Measurements from ENCODE around the gene RASGRP4. TPM values are rescaled to one million over a fixed set of nuclear protein-coding genes. Genes with fewer than 3 reads are reported as not detected.

Gene RASGRP4
- polyA plus RNA-seq, 2 of the 4 experiments (the other 2 are of a cell fraction): 0.22 to 0.30 TPM

DNA sequence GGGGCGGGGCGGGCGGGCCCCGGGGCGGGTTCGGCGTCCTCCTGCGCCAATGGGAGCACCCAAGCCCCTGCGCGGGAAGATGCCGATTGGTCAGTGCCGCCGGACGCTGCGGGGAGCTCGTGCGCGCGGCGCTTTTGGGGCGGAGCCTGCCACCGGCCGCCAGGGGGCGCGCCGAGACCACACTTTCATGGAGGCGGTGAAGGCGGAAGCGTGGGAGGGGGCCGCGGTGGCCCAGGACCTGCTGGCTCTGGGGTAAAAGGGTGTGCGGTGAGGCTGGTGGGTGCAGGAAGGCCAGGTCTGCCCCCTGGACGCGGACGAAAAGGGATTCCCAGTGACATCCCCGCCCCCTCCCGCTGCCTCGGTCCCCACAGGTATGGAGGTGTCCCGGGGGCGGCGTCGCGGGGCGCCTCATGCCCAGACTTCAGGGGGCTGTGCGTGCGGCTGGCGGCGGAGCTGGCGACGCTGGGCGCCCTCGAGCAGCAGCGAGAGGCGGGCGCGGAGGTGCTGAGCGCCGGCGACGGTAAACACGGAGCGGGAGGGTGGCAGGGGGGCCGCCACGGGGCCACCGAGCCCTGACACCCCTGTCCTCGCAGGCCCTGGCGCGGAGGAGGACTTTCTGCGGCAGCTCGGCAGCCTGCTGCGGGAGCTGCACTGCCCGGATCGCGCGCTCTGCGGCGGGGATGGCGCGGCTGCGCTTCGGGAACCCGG is 22.9 kb downstream of the RASGRP4 start, which contains the start of gene FAM98C (continued):
- TF ChIP-seq, protein P1, sequence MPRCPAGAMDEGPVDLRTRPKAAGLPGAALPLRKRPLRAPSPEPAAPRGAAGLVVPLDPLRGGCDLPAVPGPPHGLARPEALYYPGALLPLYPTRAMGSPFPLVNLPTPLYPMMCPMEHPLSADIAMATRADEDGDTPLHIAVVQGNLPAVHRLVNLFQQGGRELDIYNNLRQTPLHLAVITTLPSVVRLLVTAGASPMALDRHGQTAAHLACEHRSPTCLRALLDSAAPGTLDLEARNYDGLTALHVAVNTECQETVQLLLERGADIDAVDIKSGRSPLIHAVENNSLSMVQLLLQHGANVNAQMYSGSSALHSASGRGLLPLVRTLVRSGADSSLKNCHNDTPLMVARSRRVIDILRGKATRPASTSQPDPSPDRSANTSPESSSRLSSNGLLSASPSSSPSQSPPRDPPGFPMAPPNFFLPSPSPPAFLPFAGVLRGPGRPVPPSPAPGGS (IDR thresholded peaks at IDR 0.05): 0 out of 3 replicates have a peak, but pooled peaks have one; percentile 28
- TF ChIP-seq, protein P2, sequence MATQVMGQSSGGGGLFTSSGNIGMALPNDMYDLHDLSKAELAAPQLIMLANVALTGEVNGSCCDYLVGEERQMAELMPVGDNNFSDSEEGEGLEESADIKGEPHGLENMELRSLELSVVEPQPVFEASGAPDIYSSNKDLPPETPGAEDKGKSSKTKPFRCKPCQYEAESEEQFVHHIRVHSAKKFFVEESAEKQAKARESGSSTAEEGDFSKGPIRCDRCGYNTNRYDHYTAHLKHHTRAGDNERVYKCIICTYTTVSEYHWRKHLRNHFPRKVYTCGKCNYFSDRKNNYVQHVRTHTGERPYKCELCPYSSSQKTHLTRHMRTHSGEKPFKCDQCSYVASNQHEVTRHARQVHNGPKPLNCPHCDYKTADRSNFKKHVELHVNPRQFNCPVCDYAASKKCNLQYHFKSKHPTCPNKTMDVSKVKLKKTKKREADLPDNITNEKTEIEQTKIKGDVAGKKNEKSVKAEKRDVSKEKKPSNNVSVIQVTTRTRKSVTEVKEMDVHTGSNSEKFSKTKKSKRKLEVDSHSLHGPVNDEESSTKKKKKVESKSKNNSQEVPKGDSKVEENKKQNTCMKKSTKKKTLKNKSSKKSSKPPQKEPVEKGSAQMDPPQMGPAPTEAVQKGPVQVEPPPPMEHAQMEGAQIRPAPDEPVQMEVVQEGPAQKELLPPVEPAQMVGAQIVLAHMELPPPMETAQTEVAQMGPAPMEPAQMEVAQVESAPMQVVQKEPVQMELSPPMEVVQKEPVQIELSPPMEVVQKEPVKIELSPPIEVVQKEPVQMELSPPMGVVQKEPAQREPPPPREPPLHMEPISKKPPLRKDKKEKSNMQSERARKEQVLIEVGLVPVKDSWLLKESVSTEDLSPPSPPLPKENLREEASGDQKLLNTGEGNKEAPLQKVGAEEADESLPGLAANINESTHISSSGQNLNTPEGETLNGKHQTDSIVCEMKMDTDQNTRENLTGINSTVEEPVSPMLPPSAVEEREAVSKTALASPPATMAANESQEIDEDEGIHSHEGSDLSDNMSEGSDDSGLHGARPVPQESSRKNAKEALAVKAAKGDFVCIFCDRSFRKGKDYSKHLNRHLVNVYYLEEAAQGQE (IDR thresholded peaks at IDR 0.05): no peak
- no peak for TF ChIP-seq KDM1A (IDR thresholded peaks at IDR 0.05; ENCODE audit: low read depth)
- TF ChIP-seq EHMT2 (IDR thresholded peaks at IDR 0.05; ENCODE audit: low read depth): no peak
- no peak for TF ChIP-seq ESRRA (IDR thresholded peaks at IDR 0.05; ENCODE audit: borderline replicate concordance, low read length)
- peak; percentile 85; the same call in 1 of the 2 replicates for TF ChIP-seq TFCP2L1 (CRISPR knock-in tag; IDR thresholded peaks at IDR 0.05)
- TF ChIP-seq GATA3 (IDR thresholded peaks at IDR 0.05; ENCODE audit: borderline replicate concordance): no peak; the same call in 1 of the 2 replicates
- TF ChIP-seq, protein P3, sequence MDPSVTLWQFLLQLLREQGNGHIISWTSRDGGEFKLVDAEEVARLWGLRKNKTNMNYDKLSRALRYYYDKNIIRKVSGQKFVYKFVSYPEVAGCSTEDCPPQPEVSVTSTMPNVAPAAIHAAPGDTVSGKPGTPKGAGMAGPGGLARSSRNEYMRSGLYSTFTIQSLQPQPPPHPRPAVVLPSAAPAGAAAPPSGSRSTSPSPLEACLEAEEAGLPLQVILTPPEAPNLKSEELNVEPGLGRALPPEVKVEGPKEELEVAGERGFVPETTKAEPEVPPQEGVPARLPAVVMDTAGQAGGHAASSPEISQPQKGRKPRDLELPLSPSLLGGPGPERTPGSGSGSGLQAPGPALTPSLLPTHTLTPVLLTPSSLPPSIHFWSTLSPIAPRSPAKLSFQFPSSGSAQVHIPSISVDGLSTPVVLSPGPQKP (IDR thresholded peaks at IDR 0.05; ENCODE audit: low read depth, low read length): no peak
- TF ChIP-seq, protein P4, sequence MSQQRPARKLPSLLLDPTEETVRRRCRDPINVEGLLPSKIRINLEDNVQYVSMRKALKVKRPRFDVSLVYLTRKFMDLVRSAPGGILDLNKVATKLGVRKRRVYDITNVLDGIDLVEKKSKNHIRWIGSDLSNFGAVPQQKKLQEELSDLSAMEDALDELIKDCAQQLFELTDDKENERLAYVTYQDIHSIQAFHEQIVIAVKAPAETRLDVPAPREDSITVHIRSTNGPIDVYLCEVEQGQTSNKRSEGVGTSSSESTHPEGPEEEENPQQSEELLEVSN (IDR thresholded peaks at IDR 0.05; ENCODE audit: borderline replicate concordance, low read depth): peak; percentile 99
- 0 out of 2 replicates have a peak, but pooled peaks have one; percentile 76 for TF ChIP-seq RNF2 (IDR thresholded peaks at IDR 0.05; ENCODE audit: borderline replicate concordance, low read depth)
- TF ChIP-seq ZNF302 (CRISPR knock-in tag; IDR thresholded peaks at IDR 0.05): no peak
- no peak for TF ChIP-seq CHD4 (IDR thresholded peaks at IDR 0.05; ENCODE audit: borderline replicate concordance)

DNA sequence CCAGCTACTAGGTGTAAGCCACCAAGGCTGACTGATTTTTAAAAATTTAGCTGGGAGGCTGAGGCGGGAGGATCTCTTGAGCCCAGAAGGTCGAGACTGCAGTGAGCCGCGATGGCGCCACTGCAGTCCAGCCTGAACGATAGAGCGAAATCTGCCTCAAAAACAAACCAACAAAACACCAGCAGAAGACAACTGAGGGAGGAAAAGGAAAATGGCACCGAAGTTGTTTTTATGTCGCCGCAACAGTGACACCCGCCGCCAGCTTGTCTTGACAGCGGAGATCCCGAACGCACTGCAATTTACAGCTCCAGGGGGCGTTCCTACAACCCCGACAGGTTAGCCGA is 23.4 kb downstream of the RASGRP4 start:
- WGBS (ENCODE audit: missing lambda C conversion rate): 9% methylated on average over 18 of the region's 18 CpGs
- ChIA-PET POLR2A (interaction anchor here (0.5 to 2.4 kb wide), 18 partner anchors 8 to 527 kb away, joined by 3 to 30 read pairs (median 4); partner anchors contain the start of genes ACTN4, C19orf33, EIF3K and GGN), CTCF (interaction anchor here (0.6 to 14.1 kb wide), 147 partner anchors 11 to 1140 kb away, joined by 3 to 254 read pairs (median 5); partner anchors contain the start of genes ACTN4, CCER2, ECH1 and EIF3K)
- FAIRE-seq: no peak
- no peak for DNase-seq (ENCODE audit: low read depth in 1 of 2, low spot score in 1 of 2)
- no peaks in the 10 kb centered on the region for H3K9me3 ChIP-seq
- H3K4me1 ChIP-seq: peaks cover 10% of the 10 kb centered on the region
- peak in 1 of 2 experiments; percentile 38; a peak in 3 of 6 replicates for ATAC-seq
- TF ChIP-seq EHMT2 (IDR thresholded peaks at IDR 0.05; ENCODE audit: low read depth): 0 out of 2 replicates have a peak, but pooled peaks have one; percentile 30
- 0 out of 2 replicates have a peak, but pooled peaks have one; percentile 25 for TF ChIP-seq TFCP2L1 (CRISPR knock-in tag; IDR thresholded peaks at IDR 0.05)
- TF ChIP-seq ZSCAN20 (CRISPR knock-in tag; IDR thresholded peaks at IDR 0.05): no peak
- peak overlapping the region; percentile 66 for H3K4me3 ChIP-seq
- peak overlapping the region; percentile 85 for H3K4me2 ChIP-seq
- H3K27ac ChIP-seq: peak overlapping the region in 1 of 2 experiments; percentile 27; a peak in 2 of 6 replicates

DNA sequence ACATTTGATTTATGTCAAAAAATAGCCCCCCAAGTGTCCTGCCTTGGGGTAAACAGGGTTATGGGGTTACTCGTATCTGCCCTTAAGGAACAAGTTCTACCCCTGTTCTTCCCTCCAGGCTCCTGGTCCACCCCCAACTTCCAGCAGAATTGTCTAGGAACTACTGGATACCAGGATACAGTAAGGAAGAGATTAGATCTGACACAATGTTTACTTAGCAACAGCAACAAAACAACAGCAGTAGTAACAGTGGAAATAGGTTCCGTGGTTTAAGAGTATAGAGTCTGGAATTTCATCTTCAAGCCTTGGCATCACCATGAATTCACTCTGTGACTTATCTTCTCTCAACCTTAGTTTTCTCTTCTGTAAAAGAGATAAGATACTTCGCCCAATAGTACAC is 24.9 kb downstream of the RASGRP4 start:
- POLR2A ChIA-PET: interaction anchor here (0.6 to 1.0 kb wide), 2 partner anchors 12 to 361 kb away, joined by 3 read pairs; partner anchors contain the start of gene SPRED3
- peak in 1 of 2 experiments; percentile 69 for DNase-seq (ENCODE audit: low read depth in 1 of 2, low spot score in 1 of 2)

More for the DNA sequence above, 24.9 kb downstream of the RASGRP4 start:
- Histone ChIP-seq H3K4me3 (no peak overlapping the region), H3K4me2 (no peak overlapping the region), H3K4me1 (peaks cover 10% of the 10 kb centered on the region), H3K9me3 (no peaks in the 10 kb centered on the region), H3K27ac (no peak overlapping the region)
- ATAC-seq (no peak), FAIRE-seq (peak; percentile 28)
- CTCF ChIA-PET: interaction anchor here (1.3 to 14.1 kb wide), 11 partner anchors 12 to 530 kb away, joined by 3 to 254 read pairs (median 65); partner anchors contain the start of genes GGN, MRPS12, PSMD8 and RASGRP4
- 60% methylated on average over 3 of the region's 3 CpGs for WGBS (ENCODE audit: missing lambda C conversion rate)
- TF ChIP-seq RCOR1 (IDR thresholded peaks at IDR 0.05; ENCODE audit: low read depth, low read length) (no peak), EHF (CRISPR knock-in tag; IDR thresholded peaks at IDR 0.05) (no peak), RFX5 (IDR thresholded peaks at IDR 0.05) (no peak), GATA3 (IDR thresholded peaks at IDR 0.05; ENCODE audit: borderline replicate concordance) (peak; percentile 35; the same call in 1 of the 2 replicates)

Data from A549 (cell line).